Epithelial cell of esophagus (primary cell): ENCODE results near the gene FBP2.

ENCODE experiments used
- DNase-seq: peaks from one replicate; pipeline ENCODE4 v3.0.0; 2010; ENCODE audit warnings: low read depth
- H3K4me3 ChIP-seq: 2 replicates; pipeline ENCODE4 v1.5.1; 2011; ENCODE audit warnings: mild to moderate bottlenecking, low read length, control low read depth
- TF ChIP-seq, protein P1 (sequence below): IDR thresholded peaks from 2 replicates; pipeline ENCODE4 v1.5.1; 2011; ENCODE audit warnings: low read depth, mild to moderate bottlenecking, low read length, control low read depth, inconsistent platforms; ENCODE audit not compliant: insufficient read depth; ENCODE audit errors: missing control alignments

The FBP2 gene

DNA sequence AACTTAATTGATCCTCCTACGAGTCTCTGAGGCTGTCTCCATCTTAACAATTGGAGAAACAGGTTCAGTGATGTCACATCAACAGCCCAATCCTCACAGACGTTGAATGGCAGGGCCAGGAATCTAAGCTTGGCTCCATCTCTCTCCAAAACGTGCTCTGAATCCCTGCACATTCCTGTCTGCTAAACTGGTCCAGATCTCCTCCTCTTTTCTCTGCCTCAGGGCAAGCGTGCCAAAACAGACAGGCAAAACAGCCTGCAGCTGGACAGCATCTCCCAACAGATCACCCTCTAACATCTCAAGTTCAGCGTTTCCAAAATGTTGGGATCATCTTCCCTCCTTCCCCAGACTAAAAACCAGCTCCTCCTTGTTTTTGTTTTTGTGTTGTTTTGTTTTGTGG, 39.1 kb upstream of the FBP2 start:
- TF ChIP-seq, protein P1, sequence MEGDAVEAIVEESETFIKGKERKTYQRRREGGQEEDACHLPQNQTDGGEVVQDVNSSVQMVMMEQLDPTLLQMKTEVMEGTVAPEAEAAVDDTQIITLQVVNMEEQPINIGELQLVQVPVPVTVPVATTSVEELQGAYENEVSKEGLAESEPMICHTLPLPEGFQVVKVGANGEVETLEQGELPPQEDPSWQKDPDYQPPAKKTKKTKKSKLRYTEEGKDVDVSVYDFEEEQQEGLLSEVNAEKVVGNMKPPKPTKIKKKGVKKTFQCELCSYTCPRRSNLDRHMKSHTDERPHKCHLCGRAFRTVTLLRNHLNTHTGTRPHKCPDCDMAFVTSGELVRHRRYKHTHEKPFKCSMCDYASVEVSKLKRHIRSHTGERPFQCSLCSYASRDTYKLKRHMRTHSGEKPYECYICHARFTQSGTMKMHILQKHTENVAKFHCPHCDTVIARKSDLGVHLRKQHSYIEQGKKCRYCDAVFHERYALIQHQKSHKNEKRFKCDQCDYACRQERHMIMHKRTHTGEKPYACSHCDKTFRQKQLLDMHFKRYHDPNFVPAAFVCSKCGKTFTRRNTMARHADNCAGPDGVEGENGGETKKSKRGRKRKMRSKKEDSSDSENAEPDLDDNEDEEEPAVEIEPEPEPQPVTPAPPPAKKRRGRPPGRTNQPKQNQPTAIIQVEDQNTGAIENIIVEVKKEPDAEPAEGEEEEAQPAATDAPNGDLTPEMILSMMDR: no peak
- H3K4me3 ChIP-seq: no peak overlapping the region
- no peak for DNase-seq

DNA sequence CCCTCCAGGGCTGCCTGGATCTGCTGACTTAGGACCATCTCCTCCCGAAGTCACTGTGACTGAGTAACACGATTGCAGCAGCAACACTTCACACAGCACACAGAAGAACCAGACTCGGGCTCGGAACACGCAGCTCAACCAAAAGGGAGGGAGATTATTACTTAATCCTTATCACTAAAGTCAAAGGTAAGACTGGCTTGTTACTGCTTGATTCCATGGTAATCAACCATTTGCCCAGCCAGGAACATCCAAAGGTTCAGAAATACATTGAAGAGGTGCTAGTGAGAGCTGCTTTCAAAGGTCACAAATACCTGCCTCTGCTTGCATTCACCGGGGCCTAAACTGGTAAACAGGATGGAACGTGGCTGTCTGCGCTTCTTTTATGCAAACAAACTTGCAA, 38.0 kb upstream of the FBP2 start:
- TF ChIP-seq, protein P1: no peak
- H3K4me3 ChIP-seq: no peak overlapping the region
- DNase-seq: peak; percentile 24

DNA sequence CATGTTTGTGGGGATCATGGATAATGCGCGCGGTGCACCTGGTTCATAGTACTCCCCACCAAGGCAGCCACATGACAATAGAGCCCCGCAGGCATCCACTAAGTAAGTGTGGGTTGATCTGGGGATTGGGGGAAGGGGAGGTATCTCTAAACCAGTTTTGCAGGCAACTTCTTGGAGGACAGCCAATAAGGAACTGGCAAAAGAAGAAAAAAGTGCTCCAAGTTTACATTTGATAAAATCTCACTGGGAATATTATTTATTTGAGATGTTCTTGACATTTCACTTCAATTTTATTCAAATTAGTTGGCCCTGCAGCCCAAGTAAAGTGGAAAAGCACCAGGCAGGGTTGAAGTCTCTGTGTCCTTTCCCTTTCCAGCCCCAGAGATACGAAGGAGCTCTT, 37.2 kb upstream of the FBP2 start:
- no peak overlapping the region for H3K4me3 ChIP-seq
- peak; percentile 77 for DNase-seq
- TF ChIP-seq, protein P1: no peak

DNA sequence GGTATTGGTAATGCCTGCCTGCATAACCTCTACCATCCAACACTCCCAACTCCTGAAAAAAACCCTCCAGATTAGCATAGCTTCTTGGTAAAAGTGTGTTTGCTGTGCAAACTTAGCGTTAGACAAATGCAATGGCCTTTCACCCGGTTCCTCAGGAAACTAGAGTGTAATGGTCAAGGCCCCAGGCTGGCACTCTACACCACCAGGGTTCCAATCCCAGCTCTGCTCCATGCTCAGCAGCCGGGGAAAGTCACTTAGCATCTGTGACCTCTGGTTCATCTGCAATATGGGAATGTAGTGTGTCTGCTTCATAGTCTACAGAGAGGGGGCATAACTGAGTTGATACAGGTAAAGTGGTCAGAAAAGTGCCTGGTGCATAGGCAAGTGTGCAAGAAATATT, 36.7 kb upstream of the FBP2 start:
- TF ChIP-seq, protein P1: no peak
- H3K4me3 ChIP-seq: no peak overlapping the region
- DNase-seq: no peak

DNA sequence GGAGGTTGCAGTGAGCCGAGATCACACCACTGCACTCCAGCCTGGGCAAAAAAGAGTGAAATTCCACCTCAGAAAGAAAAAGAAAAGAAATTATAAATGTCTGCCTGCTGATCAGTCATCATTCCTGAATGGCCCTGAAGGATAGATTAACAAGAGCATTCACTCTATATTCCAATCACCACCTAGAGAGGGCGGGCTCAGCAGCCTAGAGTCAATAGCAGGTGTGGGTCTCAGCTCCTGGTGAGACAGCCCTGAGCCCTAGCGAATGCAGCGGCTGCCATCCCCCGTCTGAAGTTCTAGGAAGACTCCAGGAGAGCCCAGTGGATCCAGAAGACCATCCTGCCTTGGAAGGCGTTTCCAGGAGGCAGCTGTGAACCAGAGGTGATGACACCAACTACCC, 33.7 kb upstream of the FBP2 start:
- no peak overlapping the region for H3K4me3 ChIP-seq
- no peak for DNase-seq
- TF ChIP-seq, protein P1: no peak

DNA sequence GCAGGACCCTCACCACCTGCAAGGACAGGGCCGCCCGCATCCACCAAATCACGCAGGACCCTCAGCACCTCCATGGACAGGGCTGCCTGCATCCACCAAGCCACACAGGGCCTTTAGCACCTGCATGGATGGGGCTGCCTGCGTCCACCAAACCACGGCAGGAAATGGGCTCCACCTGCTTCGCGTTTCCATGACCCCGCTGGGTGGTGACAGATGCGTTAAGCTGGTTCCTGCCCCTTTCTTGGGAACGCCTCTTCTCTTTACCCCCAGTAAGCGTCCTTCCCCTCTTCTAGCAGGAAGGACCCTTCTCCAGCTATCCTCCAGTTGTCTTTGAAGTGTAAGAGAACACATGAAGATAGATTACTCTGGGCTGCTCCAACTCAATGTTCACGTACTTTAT, 32.2 kb upstream of the FBP2 start:
- TF ChIP-seq, protein P1: no peak
- no peak overlapping the region for H3K4me3 ChIP-seq
- no peak for DNase-seq

DNA sequence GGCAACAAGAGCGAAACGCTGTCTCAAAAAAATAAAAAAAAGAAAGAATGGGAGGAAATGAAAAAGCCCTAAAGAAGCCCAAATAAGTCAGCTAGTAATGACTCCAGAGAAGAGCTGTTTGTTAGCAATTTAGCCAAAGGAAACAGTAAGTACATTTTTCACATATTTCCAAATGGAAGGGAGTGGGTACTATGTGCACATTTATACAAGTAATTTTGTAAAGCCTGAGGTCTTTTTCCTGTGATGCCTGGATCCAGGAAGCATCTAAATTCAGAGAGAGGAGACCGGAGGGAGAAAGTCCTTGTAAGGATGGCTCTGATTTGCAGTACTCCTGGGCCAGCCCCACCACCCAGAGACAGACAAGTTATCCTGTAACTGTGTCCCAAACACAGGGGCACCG, 31.0 kb upstream of the FBP2 start:
- DNase-seq: no peak
- no peak overlapping the region for H3K4me3 ChIP-seq
- TF ChIP-seq, protein P1: no peak
